Adrenal gland (tissue), 5 donors: ENCODE measurements around the gene SNX9.
"Not testable (repeated sequence)": the region's sequence is repeated elsewhere in the genome, so short reads cannot be mapped to it uniquely, and the experiment has no call there.

ENCODE experiments used
- POLR2A ChIP-seq, 2 donors: fragments of 450-650 bp; IDR thresholded peaks; one replicate each; pipeline ENCODE4 v1.6.1; 2017; ENCODE audit warnings: antibody characterized with exemption in 2 of 2, mild to moderate bottlenecking in 2 of 2, moderate library complexity in 1 of 2
- TF ChIP-seq, protein P1 (sequence below), 6 experiments: fragments of 450-650 bp in 4 of 6; fragments of 200-600 bp in 2 of 6; sonication (generic) in 1 of 6; IDR thresholded peaks; 1 replicate in 5 of 6; 2 replicates in 1 of 6; pipeline versions ENCODE4 v1.5.1 to v1.8.0; 2016 to 2021; ENCODE audit warnings: antibody characterized with exemption in 6 of 6, mild to moderate bottlenecking in 2 of 6, moderate library complexity in 1 of 6
- donor health status: DM: no; HTN: no; CAD: no.

DNA sequence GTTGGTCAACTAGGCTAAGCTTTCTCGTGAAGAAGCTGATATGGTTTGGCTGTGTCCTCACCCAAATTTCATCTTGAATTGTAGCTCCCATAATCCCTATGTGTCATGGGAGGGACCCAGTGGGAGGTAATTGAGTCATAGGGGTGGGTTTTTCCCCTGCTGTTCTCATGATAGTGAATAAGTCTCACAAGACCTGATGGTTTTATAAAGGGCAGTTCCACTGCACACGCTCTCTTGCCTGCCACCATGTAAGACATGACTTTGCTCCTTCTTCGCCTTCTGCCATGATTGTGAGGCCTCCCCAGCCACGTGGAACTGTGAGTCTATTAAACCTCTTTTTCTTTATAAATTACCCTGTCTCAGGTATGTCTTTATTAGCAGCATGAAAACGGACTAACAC is 29.0 kb upstream of the SNX9 start:
- TF ChIP-seq, protein P1, sequence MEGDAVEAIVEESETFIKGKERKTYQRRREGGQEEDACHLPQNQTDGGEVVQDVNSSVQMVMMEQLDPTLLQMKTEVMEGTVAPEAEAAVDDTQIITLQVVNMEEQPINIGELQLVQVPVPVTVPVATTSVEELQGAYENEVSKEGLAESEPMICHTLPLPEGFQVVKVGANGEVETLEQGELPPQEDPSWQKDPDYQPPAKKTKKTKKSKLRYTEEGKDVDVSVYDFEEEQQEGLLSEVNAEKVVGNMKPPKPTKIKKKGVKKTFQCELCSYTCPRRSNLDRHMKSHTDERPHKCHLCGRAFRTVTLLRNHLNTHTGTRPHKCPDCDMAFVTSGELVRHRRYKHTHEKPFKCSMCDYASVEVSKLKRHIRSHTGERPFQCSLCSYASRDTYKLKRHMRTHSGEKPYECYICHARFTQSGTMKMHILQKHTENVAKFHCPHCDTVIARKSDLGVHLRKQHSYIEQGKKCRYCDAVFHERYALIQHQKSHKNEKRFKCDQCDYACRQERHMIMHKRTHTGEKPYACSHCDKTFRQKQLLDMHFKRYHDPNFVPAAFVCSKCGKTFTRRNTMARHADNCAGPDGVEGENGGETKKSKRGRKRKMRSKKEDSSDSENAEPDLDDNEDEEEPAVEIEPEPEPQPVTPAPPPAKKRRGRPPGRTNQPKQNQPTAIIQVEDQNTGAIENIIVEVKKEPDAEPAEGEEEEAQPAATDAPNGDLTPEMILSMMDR (IDR thresholded peaks at IDR 0.05), result not testable (repeated sequence)
- not testable (repeated sequence) for TF ChIP-seq POLR2A (IDR thresholded peaks at IDR 0.05)
